H9 (cell line): ENCODE measurements around the gene GLYATL3. TPM values are rescaled to one million over a fixed set of nuclear protein-coding genes. Genes with fewer than 3 reads are reported as not detected.

Experiments used
- DNase-seq: peaks from one replicate; pipeline ENCODE4 v3.0.0-alpha.2; 2017
- H2AFZ ChIP-seq: one replicate; pipeline ENCODE4 v1.6.1; 2013; ENCODE audit warnings: mild to moderate bottlenecking, low read length, control low read depth, moderate library complexity
- H2AK5ac ChIP-seq: 2 replicates; pipeline ENCODE4 v1.6.1; 2013; ENCODE audit warnings: low read length, control low read depth, mixed read lengths; ENCODE audit not compliant: insufficient read length
- H2BK120ac ChIP-seq: one replicate; pipeline ENCODE4 v1.6.1; 2013; ENCODE audit warnings: low read depth, mild to moderate bottlenecking, low read length, control low read depth, inconsistent platforms; ENCODE audit not compliant: poor library complexity, severe bottlenecking
- H2BK12ac ChIP-seq: 2 replicates; pipeline ENCODE4 v1.6.1; 2013; ENCODE audit warnings: low read length, control low read depth, mixed read lengths, low read depth; ENCODE audit not compliant: insufficient read length
- H2BK15ac ChIP-seq: 2 replicates; pipeline ENCODE4 v1.6.1; 2013; ENCODE audit warnings: low read depth, low read length, control low read depth
- H2BK20ac ChIP-seq: one replicate; pipeline ENCODE4 v1.6.1; 2013; ENCODE audit warnings: low read depth, mild to moderate bottlenecking, low read length, control low read depth, inconsistent platforms; ENCODE audit not compliant: poor library complexity, severe bottlenecking
- H2BK5ac ChIP-seq: 2 replicates; pipeline ENCODE4 v1.6.1; 2013; ENCODE audit warnings: low read length, control low read depth, mixed read lengths; ENCODE audit not compliant: insufficient read length
- H3K14ac ChIP-seq: 2 replicates; pipeline ENCODE4 v1.6.1; 2013; ENCODE audit warnings: low read length, control low read depth; ENCODE audit not compliant: insufficient read depth
- H3K18ac ChIP-seq: 2 replicates; pipeline ENCODE4 v1.6.1; 2013; ENCODE audit warnings: low read depth, mild to moderate bottlenecking, mixed read lengths, low read length, control low read depth; ENCODE audit not compliant: insufficient read length
- H3K23ac ChIP-seq: 2 replicates; pipeline ENCODE4 v1.6.1; 2013; ENCODE audit warnings: low read length, control low read depth, mixed read lengths, low read depth; ENCODE audit not compliant: insufficient read length
- H3K23me2 ChIP-seq: 2 replicates; pipeline ENCODE4 v1.6.1; 2013; ENCODE audit warnings: low read depth, mild to moderate bottlenecking, mixed read lengths, low read length, control low read depth; ENCODE audit not compliant: insufficient read length, poor library complexity, severe bottlenecking
- H3K27ac ChIP-seq: 2 replicates; pipeline ENCODE4 v1.5.1; 2013; ENCODE audit warnings: low read length, control low read depth, mixed read lengths, low read depth; ENCODE audit not compliant: insufficient read length
- H3K27me3 ChIP-seq: 2 replicates; pipeline ENCODE4 v1.6.1; 2013; ENCODE audit warnings: low read length, control low read depth, inconsistent platforms; ENCODE audit not compliant: insufficient read depth
- H3K4ac ChIP-seq: 2 replicates; pipeline ENCODE4 v1.6.1; 2013; ENCODE audit warnings: low read depth, mild to moderate bottlenecking, control low read depth, inconsistent platforms, low read length, moderate library complexity
- H3K4me1 ChIP-seq: 2 replicates; pipeline ENCODE4 v1.6.1; 2013; ENCODE audit warnings: low read length, control low read depth, inconsistent platforms; ENCODE audit not compliant: insufficient read depth
- H3K4me2 ChIP-seq: 2 replicates; pipeline ENCODE4 v1.6.1; 2013; ENCODE audit warnings: low read length, control low read depth, mixed read lengths; ENCODE audit not compliant: insufficient read length, insufficient read depth
- H3K56ac ChIP-seq: 2 replicates; pipeline ENCODE4 v1.6.1; 2013; ENCODE audit warnings: low read depth, mild to moderate bottlenecking, mixed read lengths, low read length, control low read depth; ENCODE audit not compliant: insufficient read length
- H3K79me1 ChIP-seq: 2 replicates; pipeline ENCODE4 v1.6.1; 2013; ENCODE audit warnings: low read depth, mild to moderate bottlenecking, moderate library complexity, low read length, control low read depth, inconsistent platforms; ENCODE audit not compliant: insufficient read depth, poor library complexity, severe bottlenecking
- H3K79me2 ChIP-seq: 2 replicates; pipeline ENCODE4 v1.6.1; 2013; ENCODE audit warnings: low read length, control low read depth, inconsistent platforms; ENCODE audit not compliant: insufficient read depth
- H3K9ac ChIP-seq: 2 replicates; pipeline ENCODE4 v1.6.1; 2013; ENCODE audit warnings: low read length, control low read depth, mixed read lengths; ENCODE audit not compliant: insufficient read length; ENCODE audit errors: extremely low read depth
- H3K9me3 ChIP-seq: one replicate; pipeline ENCODE4 v1.6.1; 2013; ENCODE audit warnings: low read depth, low read length, inconsistent platforms; ENCODE audit not compliant: control insufficient read depth
- H3T11ph ChIP-seq: one replicate; pipeline ENCODE4 v1.6.1; 2013; ENCODE audit warnings: mild to moderate bottlenecking, low read length, control low read depth, inconsistent platforms
- H4K20me1 ChIP-seq: one replicate; pipeline ENCODE4 v1.6.1; 2013; ENCODE audit not compliant: control insufficient read depth, insufficient read length, insufficient read depth
- H4K5ac ChIP-seq: 2 replicates; pipeline ENCODE4 v1.6.1; 2013; ENCODE audit warnings: low read depth, mild to moderate bottlenecking, mixed read lengths, low read length, control low read depth; ENCODE audit not compliant: insufficient read length
- H4K8ac ChIP-seq: replicated peaks from 2 replicates; pipeline ENCODE4 v1.6.1; 2013; ENCODE audit warnings: low read length, control low read depth, mixed read lengths, low read depth; ENCODE audit not compliant: insufficient read length
- H4K91ac ChIP-seq: 2 replicates; pipeline ENCODE4 v1.6.1; 2013; ENCODE audit warnings: low read depth, mild to moderate bottlenecking, moderate library complexity, mixed read lengths, low read length, control low read depth; ENCODE audit not compliant: insufficient read length
- H3K27ac Mint-ChIP-seq, 3 experiments: 2 replicates in 2 of 3; 3 replicates in 1 of 3; pipeline ENCODE4 v1.8.0; 2020 to 2021; ENCODE audit warnings: mixed read lengths in 3 of 3, mild to moderate bottlenecking in 1 of 3, moderate library complexity in 1 of 3
- H3K27me3 Mint-ChIP-seq: 2 replicates; pipeline ENCODE4 v1.8.0; 2021; ENCODE audit warnings: low read depth, mild to moderate bottlenecking, moderate library complexity, mixed read lengths
- H3K36me3 Mint-ChIP-seq, 3 experiments: 2 replicates in 2 of 3; 3 replicates in 1 of 3; pipeline ENCODE4 v1.8.0; 2020 to 2021; ENCODE audit warnings: low read depth in 3 of 3, mixed read lengths in 3 of 3; ENCODE audit not compliant: insufficient read depth in 1 of 3
- H3K4me1 Mint-ChIP-seq, 2 experiments: 2 replicates each; pipeline ENCODE4 v1.8.0; 2020; ENCODE audit warnings: mixed read lengths in 2 of 2
- H3K4me3 Mint-ChIP-seq, 2 experiments: 2 replicates in 1 of 2; 3 replicates in 1 of 2; pipeline ENCODE4 v1.8.0; 2020 to 2021; ENCODE audit warnings: mild to moderate bottlenecking in 2 of 2, mixed read lengths in 2 of 2, moderate library complexity in 1 of 2
- H3K9me3 Mint-ChIP-seq, 2 experiments: 2 replicates in 1 of 2; 3 replicates in 1 of 2; pipeline ENCODE4 v1.8.0; 2020; ENCODE audit warnings: mild to moderate bottlenecking in 2 of 2, mixed read lengths in 2 of 2, moderate library complexity in 1 of 2
- WGBS: extraction: QIAGEN DNeasy Blood & Tissue Kit; methylation state at CpG from one replicate; pipeline ENCODE4 v1.1.7; 2013; ENCODE audit warnings: missing lambda C conversion rate, low lambda C conversion rate, mixed read lengths; ENCODE audit not compliant: insufficient read length; ENCODE audit errors: extremely low coverage; 5-methylcytosine and 5-hydroxymethylcytosine counted together
- total RNA-seq: library from RNA; stranded (reverse); gene quantifications from 2 replicates; pipeline ENCODE4 v1.2.1, GENCODE V29; 2021
- TF ChIP-seq, protein P1 (sequence below): fragments of 200-600 bp; sonication (generic); conservative IDR thresholded peaks from 3 replicates; pipeline ENCODE4 v1.8.0; 2021; ENCODE audit warnings: antibody characterized with exemption, mild to moderate bottlenecking

The GLYATL3 gene
- total RNA-seq, 1 experiment from 2014 or later, result not detected

DNA sequence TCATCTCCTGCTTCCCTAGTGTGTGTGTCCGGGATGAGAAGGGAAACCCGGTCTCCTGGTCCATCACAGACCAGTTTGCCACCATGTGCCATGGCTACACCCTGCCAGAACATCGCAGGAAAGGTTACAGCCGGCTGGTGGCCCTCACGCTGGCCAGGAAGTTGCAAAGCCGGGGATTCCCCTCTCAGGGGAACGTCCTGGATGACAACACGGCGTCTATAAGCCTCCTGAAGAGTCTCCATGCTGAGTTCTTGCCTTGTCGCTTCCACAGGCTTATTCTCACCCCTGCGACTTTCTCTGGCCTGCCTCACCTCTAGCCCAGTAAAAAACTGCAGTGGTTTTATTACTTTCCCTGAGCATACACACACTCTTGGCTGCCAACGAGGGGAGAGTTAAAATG is 26.9 kb downstream of the GLYATL3 start:
- Histone ChIP-seq H3T11ph (no peak overlapping the region), H3K27me3 (no peaks in the 10 kb centered on the region), H3K9ac (no peak overlapping the region), H3K4ac (no peak overlapping the region), H2AK5ac (no peak overlapping the region), H2AFZ (no peak overlapping the region), H3K4me1 (peaks cover 7% of the 10 kb centered on the region; the same call in 1 of the 2 replicates), H2BK5ac (no peak overlapping the region), H2BK20ac (no peak overlapping the region), H2BK12ac (no peak overlapping the region), H3K23me2 (no peaks in the 10 kb centered on the region), H3K23ac (no peak overlapping the region), H4K8ac (no peak overlapping the region), H3K27ac (no peak overlapping the region), H4K91ac (no peak overlapping the region), H4K20me1 (no peaks in the 10 kb centered on the region), H2BK15ac (no peak overlapping the region), H3K79me2 (no peaks in the 10 kb centered on the region), H3K4me2 (no peak overlapping the region), H3K56ac (no peak overlapping the region), H2BK120ac (no peak overlapping the region), H3K14ac (0 out of 2 replicates have a peak overlapping the region, but pooled peaks have one; percentile 49), H4K5ac (no peak overlapping the region), H3K18ac (no peak overlapping the region), H3K9me3 (no peaks in the 10 kb centered on the region), H3K79me1 (no peaks in the 10 kb centered on the region)
- H3K9me3 Mint-ChIP-seq, result no peaks in the 10 kb centered on the region
- H3K4me3 Mint-ChIP-seq, result no peak overlapping the region
- no peak overlapping the region; a peak in 1 of 7 replicates for H3K27ac Mint-ChIP-seq
- peaks cover 8 to 9% of the 10 kb centered on the region in 2 experiments for H3K4me1 Mint-ChIP-seq
- H3K27me3 Mint-ChIP-seq, result no peaks in the 10 kb centered on the region
- TF ChIP-seq, protein P1, sequence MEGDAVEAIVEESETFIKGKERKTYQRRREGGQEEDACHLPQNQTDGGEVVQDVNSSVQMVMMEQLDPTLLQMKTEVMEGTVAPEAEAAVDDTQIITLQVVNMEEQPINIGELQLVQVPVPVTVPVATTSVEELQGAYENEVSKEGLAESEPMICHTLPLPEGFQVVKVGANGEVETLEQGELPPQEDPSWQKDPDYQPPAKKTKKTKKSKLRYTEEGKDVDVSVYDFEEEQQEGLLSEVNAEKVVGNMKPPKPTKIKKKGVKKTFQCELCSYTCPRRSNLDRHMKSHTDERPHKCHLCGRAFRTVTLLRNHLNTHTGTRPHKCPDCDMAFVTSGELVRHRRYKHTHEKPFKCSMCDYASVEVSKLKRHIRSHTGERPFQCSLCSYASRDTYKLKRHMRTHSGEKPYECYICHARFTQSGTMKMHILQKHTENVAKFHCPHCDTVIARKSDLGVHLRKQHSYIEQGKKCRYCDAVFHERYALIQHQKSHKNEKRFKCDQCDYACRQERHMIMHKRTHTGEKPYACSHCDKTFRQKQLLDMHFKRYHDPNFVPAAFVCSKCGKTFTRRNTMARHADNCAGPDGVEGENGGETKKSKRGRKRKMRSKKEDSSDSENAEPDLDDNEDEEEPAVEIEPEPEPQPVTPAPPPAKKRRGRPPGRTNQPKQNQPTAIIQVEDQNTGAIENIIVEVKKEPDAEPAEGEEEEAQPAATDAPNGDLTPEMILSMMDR, result no peak
- WGBS, result no CpG with 5 or more reads among the region's 12 CpGs
- H3K36me3 Mint-ChIP-seq, result no peaks in the 10 kb centered on the region
- DNase-seq, result no peak
